ENCODE results near the gene EPHA4. TPM values are rescaled to one million over a fixed set of nuclear protein-coding genes. Genes with fewer than 3 reads are reported as not detected.

The EPHA4 gene
- total RNA-seq, 2 donors from 2014 or later, result 12.0 to 88.8 TPM

- H3K9me3 ChIP-seq, result no peaks in the 10 kb centered on the region
- TF ChIP-seq POLR2A (IDR thresholded peaks at IDR 0.05) (no peak), POLR2AphosphoS5 (IDR thresholded peaks at IDR 0.05) (no peak)
- TF ChIP-seq, protein P1, sequence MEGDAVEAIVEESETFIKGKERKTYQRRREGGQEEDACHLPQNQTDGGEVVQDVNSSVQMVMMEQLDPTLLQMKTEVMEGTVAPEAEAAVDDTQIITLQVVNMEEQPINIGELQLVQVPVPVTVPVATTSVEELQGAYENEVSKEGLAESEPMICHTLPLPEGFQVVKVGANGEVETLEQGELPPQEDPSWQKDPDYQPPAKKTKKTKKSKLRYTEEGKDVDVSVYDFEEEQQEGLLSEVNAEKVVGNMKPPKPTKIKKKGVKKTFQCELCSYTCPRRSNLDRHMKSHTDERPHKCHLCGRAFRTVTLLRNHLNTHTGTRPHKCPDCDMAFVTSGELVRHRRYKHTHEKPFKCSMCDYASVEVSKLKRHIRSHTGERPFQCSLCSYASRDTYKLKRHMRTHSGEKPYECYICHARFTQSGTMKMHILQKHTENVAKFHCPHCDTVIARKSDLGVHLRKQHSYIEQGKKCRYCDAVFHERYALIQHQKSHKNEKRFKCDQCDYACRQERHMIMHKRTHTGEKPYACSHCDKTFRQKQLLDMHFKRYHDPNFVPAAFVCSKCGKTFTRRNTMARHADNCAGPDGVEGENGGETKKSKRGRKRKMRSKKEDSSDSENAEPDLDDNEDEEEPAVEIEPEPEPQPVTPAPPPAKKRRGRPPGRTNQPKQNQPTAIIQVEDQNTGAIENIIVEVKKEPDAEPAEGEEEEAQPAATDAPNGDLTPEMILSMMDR (IDR thresholded peaks at IDR 0.05), result no peak
- DNase-seq (ENCODE audit: low spot score), result no peak
- 43% methylated on average over 4 of the region's 4 CpGs for WGBS
- H3K27me3 ChIP-seq (replicated peaks; ENCODE audit: insufficient read depth), result no peaks in the 10 kb centered on the region
- no peaks in the 10 kb centered on the region for H3K4me1 ChIP-seq (replicated peaks)
- no peak overlapping the region for H3K27ac ChIP-seq
- no peak overlapping the region for H3K4me3 ChIP-seq
- intact Hi-C loops (cut with DNase I), result no loop called here
- no peaks in the 10 kb centered on the region for H3K36me3 ChIP-seq
These were observed 18.8 kb upstream of the EPHA4 start for GRCh38 chr2:221590861-221591365.

DNA sequence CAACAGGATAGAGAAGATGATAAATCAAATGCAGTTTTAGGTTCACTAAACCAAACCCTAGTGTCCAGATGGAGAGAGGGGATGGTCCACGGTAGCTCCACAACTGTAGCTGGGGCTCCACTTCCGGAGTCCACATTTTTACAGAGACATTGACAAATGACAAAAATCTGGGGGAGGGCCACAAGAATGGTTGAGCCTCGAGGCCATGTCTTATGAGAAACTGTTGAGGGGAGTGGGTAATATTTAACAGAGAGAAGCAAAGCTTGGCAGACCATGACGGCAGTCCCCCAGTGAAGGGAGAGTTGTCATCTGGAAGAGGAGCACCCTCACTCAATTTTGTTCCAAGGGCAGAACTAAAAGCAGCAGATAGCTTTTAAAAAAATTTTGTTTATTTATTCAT, 17.6 kb upstream of the EPHA4 start:
- TF ChIP-seq POLR2A (IDR thresholded peaks at IDR 0.05), result no peak
- TF ChIP-seq POLR2AphosphoS5 (IDR thresholded peaks at IDR 0.05), result no peak
- TF ChIP-seq, protein P1 (IDR thresholded peaks at IDR 0.05), result no peak
- DNase-seq (ENCODE audit: low spot score), result no peak
- no peaks in the 10 kb centered on the region for H3K27me3 ChIP-seq (replicated peaks; ENCODE audit: insufficient read depth)
- no peaks in the 10 kb centered on the region for H3K36me3 ChIP-seq
- H3K9me3 ChIP-seq, result no peaks in the 10 kb centered on the region
- 73% methylated on average over 4 of the region's 4 CpGs for WGBS
- no peaks in the 10 kb centered on the region for H3K4me1 ChIP-seq (replicated peaks)
- intact Hi-C loops (cut with DNase I), result no loop called here
- H3K27ac ChIP-seq, result no peak overlapping the region
- no peak overlapping the region for H3K4me3 ChIP-seq

GRCh38 chr2:221588306-221588985, 16.3 kb upstream of the EPHA4 start:
- Histone ChIP-seq H3K27me3 (replicated peaks; ENCODE audit: insufficient read depth) (no peaks in the 10 kb centered on the region), H3K4me1 (replicated peaks) (no peaks in the 10 kb centered on the region), H3K27ac (no peak overlapping the region), H3K36me3 (no peaks in the 10 kb centered on the region), H3K9me3 (no peaks in the 10 kb centered on the region), H3K4me3 (no peak overlapping the region)
- DNase-seq (ENCODE audit: low spot score), result no peak
- intact Hi-C loops (cut with DNase I), result no loop called here
- TF ChIP-seq, protein P1 (IDR thresholded peaks at IDR 0.05), result no peak
- WGBS, result 92% methylated on average over 10 of the region's 10 CpGs

DNA sequence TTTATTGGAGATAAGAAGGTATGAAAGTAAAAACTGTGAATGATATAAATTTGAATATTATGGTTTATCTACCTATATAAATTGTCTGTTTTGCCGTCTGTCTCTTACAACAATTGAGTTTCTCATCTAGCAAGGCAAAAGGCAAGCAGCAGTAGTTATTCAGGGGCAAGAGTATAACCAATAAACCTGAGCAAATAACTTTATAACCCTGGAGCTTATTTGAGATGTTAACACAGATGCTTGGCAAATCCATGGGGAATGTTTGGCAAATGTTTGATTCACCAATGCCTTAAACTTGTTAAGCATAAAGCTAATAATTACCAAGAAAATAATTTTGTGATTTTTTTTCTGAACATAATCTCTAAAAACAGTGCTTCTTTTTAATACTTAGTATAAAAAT, 9.9 kb upstream of the EPHA4 start:
- no peaks in the 10 kb centered on the region for H3K4me1 ChIP-seq (replicated peaks)
- no peak for DNase-seq (ENCODE audit: low spot score)
- TF ChIP-seq POLR2A (IDR thresholded peaks at IDR 0.05), result no peak
- TF ChIP-seq, protein P1 (IDR thresholded peaks at IDR 0.05), result no peak
- peak; percentile 42 for TF ChIP-seq POLR2AphosphoS5 (IDR thresholded peaks at IDR 0.05)
- no peaks in the 10 kb centered on the region for H3K36me3 ChIP-seq
- WGBS, result 47% methylated on average over 1 of the region's 1 CpG
- no peak overlapping the region for H3K4me3 ChIP-seq
- H3K27ac ChIP-seq, result no peak overlapping the region
- H3K27me3 ChIP-seq (replicated peaks; ENCODE audit: insufficient read depth), result no peaks in the 10 kb centered on the region
- intact Hi-C loops (cut with DNase I), result no loop called here
- no peaks in the 10 kb centered on the region for H3K9me3 ChIP-seq

DNA sequence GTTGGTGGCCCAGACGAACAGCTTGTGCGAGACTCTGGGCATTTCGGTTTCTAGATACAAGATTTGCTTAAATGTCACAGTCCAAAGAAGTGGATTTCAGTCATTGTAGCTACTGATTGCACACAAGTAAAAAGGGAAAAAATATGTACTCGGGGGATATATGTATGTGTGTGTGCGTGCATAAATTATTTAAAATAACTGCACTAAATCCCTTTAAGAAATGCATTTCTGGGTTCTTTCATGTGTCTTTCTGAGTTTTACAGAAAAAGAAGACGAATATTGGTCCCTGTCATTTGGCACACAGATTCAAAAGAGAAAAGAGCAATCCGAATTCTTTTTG, 2.1 kb upstream of the EPHA4 start:
- peak overlapping the region; percentile 58 to 61 for H3K4me3 ChIP-seq
- H3K27ac ChIP-seq, result peak overlapping the region; percentile 9 to 45
- H3K9me3 ChIP-seq, result no peaks in the 10 kb centered on the region
- H3K27me3 ChIP-seq (replicated peaks; ENCODE audit: insufficient read depth), result no peaks in the 10 kb centered on the region
- no peak for DNase-seq (ENCODE audit: low spot score)
- H3K4me1 ChIP-seq (replicated peaks), result no peaks in the 10 kb centered on the region
- WGBS, result 27% methylated on average over 7 of the region's 7 CpGs
- TF ChIP-seq POLR2A (IDR thresholded peaks at IDR 0.05), result no peak
- TF ChIP-seq, protein P1 (IDR thresholded peaks at IDR 0.05), result no peak
- TF ChIP-seq POLR2AphosphoS5 (IDR thresholded peaks at IDR 0.05), result no peak
- no peaks in the 10 kb centered on the region for H3K36me3 ChIP-seq
- intact Hi-C loops (cut with DNase I), result loop anchor here (5.0 to 10.0 kb wide), 3 partner anchors 132 to 1659 kb away; no protein-coding TSS in a partner anchor

Measured in prostate gland (tissue), 2 donors.